GM21528 (cell line): ENCODE results near the gene FSIP1.

Source experiments
- ATAC-seq: cut with Tn5 transposase; IDR thresholded peaks from one replicate; pipeline ENCODE4 v1.9.1; 2021; ENCODE audit warnings: mild to moderate bottlenecking, moderate library complexity; ENCODE audit not compliant: unreplicated experiment, low FRiP score

The FSIP1 gene

GRCh38 chr15:39587731-39588530, 194.7 kb downstream of the FSIP1 start:
- no peak for ATAC-seq

GRCh38 chr15:39587096-39587721, 195.4 kb downstream of the FSIP1 start:
- no peak for ATAC-seq

GRCh38 chr15:39586387-39587095, 196.1 kb downstream of the FSIP1 start:
- ATAC-seq: no peak

GRCh38 chr15:39585871-39586301, 196.8 kb downstream of the FSIP1 start:
- no peak for ATAC-seq

- no peak for ATAC-seq
These were observed 197.2 kb downstream of the FSIP1 start for GRCh38 chr15:39585389-39585841.

GRCh38 chr15:39584662-39585388, 197.8 kb downstream of the FSIP1 start:
- ATAC-seq: no peak

GRCh38 chr15:39584266-39584659, 198.4 kb downstream of the FSIP1 start:
- ATAC-seq: no peak

GRCh38 chr15:39583596-39584265, 198.9 kb downstream of the FSIP1 start:
- ATAC-seq: no peak

GRCh38 chr15:39582977-39583595, 199.6 kb downstream of the FSIP1 start:
- no peak for ATAC-seq

GRCh38 chr15:39582286-39582976, 200.2 kb downstream of the FSIP1 start:
- no peak for ATAC-seq

- no peak for ATAC-seq
These were observed 200.8 kb downstream of the FSIP1 start for GRCh38 chr15:39581793-39582285.

GRCh38 chr15:39581242-39581792, 201.3 kb downstream of the FSIP1 start:
- ATAC-seq: no peak

- ATAC-seq: peak; percentile 18
These were observed 202.0 kb downstream of the FSIP1 start, which contains the start of gene THBS1 for GRCh38 chr15:39580485-39581241. TSS of gene THBS1 (plus strand) at chr15:39581079. CDS start at chr15:39581858, 779 bp downstream.

- peak; percentile 83 for ATAC-seq
These were observed 202.5 kb downstream of the FSIP1 start for GRCh38 chr15:39580117-39580484.

- peak; percentile 3 for ATAC-seq
These were observed 203.0 kb downstream of the FSIP1 start for GRCh38 chr15:39579487-39580116.

GRCh38 chr15:39578851-39579486, 203.7 kb downstream of the FSIP1 start:
- ATAC-seq: no peak

GRCh38 chr15:39575180-39575579, 207.5 kb downstream of the FSIP1 start:
- no peak for ATAC-seq
